ENCODE data around the gene TPRG1L.

The TPRG1L gene

GRCh38 chr1:3644273-3644672, 19.5 kb downstream of the TPRG1L start:
- no peak overlapping the region for H3K4me3 ChIP-seq (ENCODE audit: control insufficient read depth, low read depth, low read length)
- TF ChIP-seq CTCF (IDR thresholded peaks at IDR 0.05; ENCODE audit: control insufficient read depth, insufficient read depth, low read depth, low read length, missing control alignments), result no peak
- DNase-seq (ENCODE audit: low read depth), result no peak

GRCh38 chr1:3645247-3645646, 20.4 kb downstream of the TPRG1L start:
- TF ChIP-seq CTCF (IDR thresholded peaks at IDR 0.05; ENCODE audit: control insufficient read depth, insufficient read depth, low read depth, low read length, missing control alignments), result no peak

GRCh38 chr1:3645666-3646355, 21.0 kb downstream of the TPRG1L start:
- no peak overlapping the region for H3K4me3 ChIP-seq (ENCODE audit: control insufficient read depth, low read depth, low read length)
- no peak for TF ChIP-seq CTCF (IDR thresholded peaks at IDR 0.05; ENCODE audit: control insufficient read depth, insufficient read depth, low read depth, low read length, missing control alignments)
- no peak for DNase-seq (ENCODE audit: low read depth)

More at GRCh38 chr1:3645247-3645646, 20.4 kb downstream of the TPRG1L start:
- H3K4me3 ChIP-seq (ENCODE audit: control insufficient read depth, low read depth, low read length), result no peak overlapping the region
- DNase-seq (ENCODE audit: low read depth), result no peak

GRCh38 chr1:3646596-3646995, 21.8 kb downstream of the TPRG1L start:
- no peak for DNase-seq (ENCODE audit: low read depth)
- no peak overlapping the region for H3K4me3 ChIP-seq (ENCODE audit: control insufficient read depth, low read depth, low read length)
- TF ChIP-seq CTCF (IDR thresholded peaks at IDR 0.05; ENCODE audit: control insufficient read depth, insufficient read depth, low read depth, low read length, missing control alignments), result no peak

- H3K4me3 ChIP-seq (ENCODE audit: control insufficient read depth, low read depth, low read length), result peak within 1 kb of the TSS; percentile 95
- TF ChIP-seq CTCF (IDR thresholded peaks at IDR 0.05; ENCODE audit: control insufficient read depth, insufficient read depth, low read depth, low read length, missing control alignments), result peak; percentile 7
- peak; percentile 67 for DNase-seq (ENCODE audit: low read depth)
Observed at GRCh38 chr1:3649342-3650247, 24.8 kb downstream of the TPRG1L start, which contains the start of gene WRAP73. Gene WRAP73, minus strand, starts transcription at chr1:3650103. Its CDS starts 104 bp downstream, at chr1:3649999.

GRCh38 chr1:3650248-3651025, 25.6 kb downstream of the TPRG1L start:
- no peak overlapping the region for H3K4me3 ChIP-seq (ENCODE audit: control insufficient read depth, low read depth, low read length)
- no peak for DNase-seq (ENCODE audit: low read depth)

More at GRCh38 chr1:3650248-3651025, 25.6 kb downstream of the TPRG1L start:
- no peak for TF ChIP-seq CTCF (IDR thresholded peaks at IDR 0.05; ENCODE audit: control insufficient read depth, insufficient read depth, low read depth, low read length, missing control alignments)

All from AG09309 (cell line).